Measurements from ENCODE around the gene MAL. TPM values are rescaled to one million over a fixed set of nuclear protein-coding genes. Genes with fewer than 3 reads are reported as not detected.

MAL gene
- total RNA-seq, 1 experiment from 2014 or later: not detected

DNA sequence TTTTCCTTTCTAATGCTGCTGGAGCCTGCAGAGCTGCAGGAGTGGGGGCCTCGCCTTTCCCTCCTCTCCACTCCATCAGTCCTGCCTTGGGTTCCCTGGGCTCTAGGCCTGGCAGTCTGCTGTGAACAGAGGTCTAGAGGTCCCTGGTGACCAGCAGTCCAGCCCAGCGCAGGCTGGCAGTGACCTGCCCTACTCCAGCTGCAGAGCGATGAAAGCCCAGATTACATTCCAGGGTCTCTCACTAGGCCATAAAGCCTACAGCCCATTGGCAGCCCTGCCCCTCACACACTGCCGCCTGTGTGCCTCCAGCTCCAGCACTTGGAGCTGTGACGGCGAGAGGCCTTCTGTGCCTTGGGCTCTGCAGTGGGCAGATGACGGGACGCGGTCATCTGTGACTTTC, 14.8 kb upstream of the MAL start:
- no peak overlapping the region for H3K4me3 Mint-ChIP-seq (ENCODE audit: unreplicated experiment)
- intact Hi-C loops (cut with micrococcal nuclease): no loop called here
- CTCF ChIA-PET: interaction anchor here (0.7 to 3.7 kb wide), 4 partner anchors 12 to 69 kb away, joined by 4 to 19 read pairs (median 6); no protein-coding TSS in a partner anchor
- no peaks in the 10 kb centered on the region for H3K36me3 Mint-ChIP-seq (ENCODE audit: insufficient read depth, unreplicated experiment)
- no peak for TF ChIP-seq CTCF (IDR thresholded peaks at IDR 0.05; ENCODE audit: unreplicated experiment)
- H3K4me1 Mint-ChIP-seq (ENCODE audit: insufficient read depth, unreplicated experiment): no peaks in the 10 kb centered on the region
- no TSS peak for BruUV-seq (replicated peaks)
- no peak overlapping the region for H3K27ac Mint-ChIP-seq (ENCODE audit: low read depth, unreplicated experiment)
- DNase-seq (ENCODE audit: unreplicated experiment): no peak
- POLR2A ChIA-PET: no interaction called here
- no peaks in the 10 kb centered on the region for H3K9me3 Mint-ChIP-seq (ENCODE audit: unreplicated experiment)
- peaks cover 11% of the 10 kb centered on the region for H3K27me3 Mint-ChIP-seq (ENCODE audit: insufficient read depth, unreplicated experiment)

GRCh38 chr2:95012881-95013550, 12.5 kb upstream of the MAL start:
- Mint-ChIP-seq H3K4me3 (ENCODE audit: unreplicated experiment) (no peak overlapping the region), H3K36me3 (ENCODE audit: insufficient read depth, unreplicated experiment) (peaks cover 6% of the 10 kb centered on the region), H3K9me3 (ENCODE audit: unreplicated experiment) (no peaks in the 10 kb centered on the region), H3K4me1 (ENCODE audit: insufficient read depth, unreplicated experiment) (peaks cover 8% of the 10 kb centered on the region), H3K27me3 (ENCODE audit: insufficient read depth, unreplicated experiment) (peaks cover 16% of the 10 kb centered on the region), H3K27ac (ENCODE audit: low read depth, unreplicated experiment) (no peak overlapping the region)
- POLR2A ChIA-PET: interaction anchor here (0.6 kb wide), 1 partner anchor 55 kb away, joined by 5 read pairs; no protein-coding TSS in a partner anchor
- TF ChIP-seq CTCF (IDR thresholded peaks at IDR 0.05; ENCODE audit: unreplicated experiment): no peak
- no peak for DNase-seq (ENCODE audit: unreplicated experiment)
- no TSS peak for BruUV-seq (replicated peaks)
- intact Hi-C loops (cut with micrococcal nuclease): no loop called here
- CTCF ChIA-PET: interaction anchor here (0.8 to 3.7 kb wide), 2 partner anchors 10 to 28 kb away, joined by 3 to 19 read pairs; no protein-coding TSS in a partner anchor

- no TSS peak for BruUV-seq (replicated peaks)
- CTCF ChIA-PET: interaction anchor here (1.6 kb wide), 1 partner anchor 9 kb away, joined by 13 read pairs; no protein-coding TSS in a partner anchor
- TF ChIP-seq CTCF (IDR thresholded peaks at IDR 0.05; ENCODE audit: unreplicated experiment): no peak
- intact Hi-C loops (cut with micrococcal nuclease): no loop called here
- Mint-ChIP-seq H3K4me1 (ENCODE audit: insufficient read depth, unreplicated experiment) (peaks cover 8% of the 10 kb centered on the region), H3K27me3 (ENCODE audit: insufficient read depth, unreplicated experiment) (peaks cover 16% of the 10 kb centered on the region), H3K36me3 (ENCODE audit: insufficient read depth, unreplicated experiment) (peaks cover 6% of the 10 kb centered on the region), H3K9me3 (ENCODE audit: unreplicated experiment) (no peaks in the 10 kb centered on the region), H3K4me3 (ENCODE audit: unreplicated experiment) (no peak overlapping the region), H3K27ac (ENCODE audit: low read depth, unreplicated experiment) (no peak overlapping the region)
- no peak for DNase-seq (ENCODE audit: unreplicated experiment)
- POLR2A ChIA-PET: no interaction called here
Measured at GRCh38 chr2:95013726-95014125, 11.8 kb upstream of the MAL start.

DNA sequence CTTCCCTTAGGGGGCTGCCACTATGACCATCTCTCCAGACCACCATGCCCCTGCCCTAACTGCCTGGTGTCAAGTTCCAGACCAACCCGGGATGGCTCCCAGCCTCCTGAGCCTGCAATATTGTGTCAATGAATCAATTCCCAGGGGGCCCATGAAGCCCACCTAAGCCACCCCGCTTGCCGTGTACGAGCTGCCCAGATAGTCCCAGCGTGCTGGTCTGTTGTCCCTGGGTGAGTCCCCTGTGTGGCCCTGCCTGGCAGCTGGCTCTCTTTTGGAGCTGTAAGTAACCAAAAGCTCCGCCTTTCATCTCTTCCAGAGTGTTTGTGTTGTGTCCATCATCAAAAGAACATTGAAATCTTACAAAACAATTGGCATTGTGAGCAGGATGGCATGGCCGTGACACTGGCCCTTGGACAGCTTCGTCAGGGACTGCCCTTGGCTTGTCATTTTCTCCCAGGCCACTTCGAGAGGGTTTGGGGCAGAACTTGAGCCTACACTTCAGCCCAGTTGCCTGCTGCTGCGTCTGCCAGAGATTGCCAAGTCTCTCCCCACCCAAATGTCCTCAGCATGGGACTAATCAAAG, 11.3 kb upstream of the MAL start:
- CTCF ChIA-PET: interaction anchor here (0.7 to 1.6 kb wide), 3 partner anchors 9 to 11 kb away, joined by 3 to 13 read pairs (median 3); no protein-coding TSS in a partner anchor
- no TSS peak for BruUV-seq (replicated peaks)
- Mint-ChIP-seq H3K9me3 (ENCODE audit: unreplicated experiment) (no peaks in the 10 kb centered on the region), H3K4me1 (ENCODE audit: insufficient read depth, unreplicated experiment) (peaks cover 8% of the 10 kb centered on the region), H3K27ac (ENCODE audit: low read depth, unreplicated experiment) (no peak overlapping the region), H3K36me3 (ENCODE audit: insufficient read depth, unreplicated experiment) (peaks cover 6% of the 10 kb centered on the region), H3K27me3 (ENCODE audit: insufficient read depth, unreplicated experiment) (peaks cover 16% of the 10 kb centered on the region), H3K4me3 (ENCODE audit: unreplicated experiment) (no peak overlapping the region)
- POLR2A ChIA-PET: no interaction called here
- intact Hi-C loops (cut with micrococcal nuclease): no loop called here
- no peak for DNase-seq (ENCODE audit: unreplicated experiment)
- no peak for TF ChIP-seq CTCF (IDR thresholded peaks at IDR 0.05; ENCODE audit: unreplicated experiment)

Data from MCF 10A (cell line).